Panc1 (cell line): ENCODE measurements around the gene ZNF844. TPM values are rescaled to one million over a fixed set of nuclear protein-coding genes. Genes with fewer than 3 reads are reported as not detected.
A peak's percentile ranks its signal among the peaks of the same experiment; 100 is the strongest.

ENCODE experiments used
- ATAC-seq: fragments of 200-7000 bp; cut with Tn5 transposase; 2 replicates; pipeline ENCODE4 v1.9.1; 2020; ENCODE audit warnings: mild to moderate bottlenecking, moderate library complexity
- BruUV-seq: library from RNA; stranded (reverse); fragments of 400-500 nt; replicated peaks from 2 replicates; lab custom pipeline; 2021; lab: Mats Ljungman, UMichigan
- CTCF ChIA-PET: fragments of 300-600 bp; sonication (Branson Sonifier 250); formaldehyde crosslinking; loops from one replicate; lab custom pipeline; 2022; ENCODE audit warnings: antibody characterized with exemption; lab: Charles Lee
- POLR2A ChIA-PET: fragments of 300-600 bp; sonication (Branson Sonifier 250); formaldehyde crosslinking; loops from one replicate; lab custom pipeline; 2022; ENCODE audit warnings: antibody characterized with exemption; lab: Charles Lee
- DNase-seq: peaks from one replicate; pipeline ENCODE4 v3.0.0-alpha.2; 2010; ENCODE audit warnings: low read depth, low spot score
- H3K27ac ChIP-seq: 2 replicates; pipeline ENCODE4 v1.5.1; 2011; ENCODE audit warnings: mild to moderate bottlenecking, low read length, inconsistent platforms
- H3K27me3 ChIP-seq: fragments of 200-500 bp; sonication (Bioruptor generic); 2 replicates; pipeline ENCODE4 v1.6.0; 2014; ENCODE audit warnings: low read length, inconsistent platforms; ENCODE audit not compliant: control insufficient read depth, insufficient read depth
- H3K36me3 ChIP-seq: fragments of 200-500 bp; sonication (Bioruptor generic); 2 replicates; pipeline ENCODE4 v1.5.1; 2014; ENCODE audit warnings: inconsistent platforms, mild to moderate bottlenecking, low read length, moderate library complexity; ENCODE audit not compliant: control insufficient read depth, insufficient read depth
- H3K4me1 ChIP-seq: 2 replicates; pipeline ENCODE4 v1.5.1; 2011; ENCODE audit warnings: inconsistent platforms, mild to moderate bottlenecking, low read length, moderate library complexity; ENCODE audit not compliant: control insufficient read depth, insufficient read depth
- H3K4me3 ChIP-seq, 2 experiments: 2 replicates each; pipeline ENCODE4 v1.5.1; 2011 to 2012; ENCODE audit warnings: low read depth in 2 of 2, low read length in 2 of 2, mild to moderate bottlenecking in 2 of 2, inconsistent platforms in 1 of 2, moderate library complexity in 1 of 2
- H3K9me3 ChIP-seq: fragments of 200-500 bp; sonication (Bioruptor generic); 2 replicates; pipeline ENCODE4 v1.5.1; 2014; ENCODE audit warnings: low read depth, mild to moderate bottlenecking, inconsistent platforms, low read length, moderate library complexity; ENCODE audit not compliant: control insufficient read depth, insufficient read depth
- CTCF ChIP-seq: fragments of 450-650 bp; IDR thresholded peaks from 2 replicates; pipeline ENCODE4 v1.5.1; 2017; ENCODE audit warnings: mild to moderate bottlenecking
- POLR2AphosphoS5 ChIP-seq: IDR thresholded peaks from 2 replicates; pipeline ENCODE4 v1.6.1; 2012; ENCODE audit warnings: mild to moderate bottlenecking, low read depth, low read length, moderate library complexity
- SIN3A ChIP-seq: IDR thresholded peaks from 2 replicates; pipeline ENCODE4 v1.6.1; 2012; ENCODE audit warnings: low read depth, mild to moderate bottlenecking, low read length, moderate library complexity, borderline replicate concordance; ENCODE audit not compliant: insufficient read depth
- TCF7L2 ChIP-seq: IDR thresholded peaks from 2 replicates; pipeline ENCODE4 v1.6.1; 2011; ENCODE audit warnings: mild to moderate bottlenecking, low read depth, low read length, inconsistent platforms
- in situ Hi-C: cut with HindIII; loops from 2 replicates; pipeline ENCODE4 v1.10.0; 2016; ENCODE audit warnings: low sequenced_read_pairs, low pct_unique_long_range_greater_than_20kb
- intact Hi-C: fragments of 100-400 bp; cut with micrococcal nuclease; formaldehyde crosslinking; loops from one replicate; pipeline ENCODE4 v1.10.0; 2022; ENCODE audit not compliant: unreplicated experiment
- total RNA-seq: library from RNA; stranded (reverse); gene quantifications from one replicate; pipeline ENCODE4 v1.2.1, GENCODE V29; 2021; ENCODE audit not compliant: unreplicated experiment
- TF ChIP-seq, protein P1 (sequence below), 2 experiments: IDR thresholded peaks; 2 replicates each; pipeline ENCODE4 v1.6.1; 2011 to 2012; ENCODE audit warnings: low read depth in 2 of 2, control low read depth in 1 of 2, low read length in 1 of 2, mild to moderate bottlenecking in 1 of 2, moderate library complexity in 1 of 2; ENCODE audit not compliant: insufficient read depth in 1 of 2

ZNF844 gene
- total RNA-seq, 1 experiment from 2014 or later: 8.6 TPM

DNA sequence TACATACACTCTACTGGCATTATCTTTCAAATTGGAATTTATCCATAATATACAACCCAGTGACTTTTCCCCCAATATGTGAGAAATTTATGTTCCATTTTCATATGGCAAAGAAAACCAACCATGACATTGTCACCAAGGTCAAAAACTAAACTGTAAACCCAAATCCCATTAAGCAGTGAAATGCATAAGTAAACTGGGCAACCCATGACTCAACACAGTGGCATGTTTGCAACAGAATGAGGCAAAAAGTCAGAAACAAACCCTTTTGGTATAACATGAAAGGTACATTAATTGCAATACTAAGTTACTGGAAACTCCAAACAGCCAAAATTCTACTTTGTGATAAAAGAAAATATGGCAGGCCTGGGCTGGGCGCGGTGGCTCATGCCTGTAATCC lies 16.7 kb upstream of the ZNF844 start:
- DNase-seq: no peak
- Histone ChIP-seq H3K9me3 (peaks cover 27% of the 10 kb centered on the region), H3K36me3 (no peaks in the 10 kb centered on the region), H3K4me3 (no peak overlapping the region), H3K4me1 (no peaks in the 10 kb centered on the region), H3K27me3 (no peaks in the 10 kb centered on the region), H3K27ac (no peak overlapping the region)
- in situ Hi-C loops (no loop called here), intact Hi-C loops (no loop called here)
- ChIA-PET POLR2A (interaction anchor here (0.7 kb wide), 1 partner anchor 332 kb away, joined by 4 read pairs; no protein-coding TSS in a partner anchor), CTCF (no interaction called here)
- ATAC-seq: no peak
- TF ChIP-seq SIN3A (no peak), CTCF (no peak), TCF7L2 (no peak), POLR2AphosphoS5 (no peak)
- TF ChIP-seq, protein P1, sequence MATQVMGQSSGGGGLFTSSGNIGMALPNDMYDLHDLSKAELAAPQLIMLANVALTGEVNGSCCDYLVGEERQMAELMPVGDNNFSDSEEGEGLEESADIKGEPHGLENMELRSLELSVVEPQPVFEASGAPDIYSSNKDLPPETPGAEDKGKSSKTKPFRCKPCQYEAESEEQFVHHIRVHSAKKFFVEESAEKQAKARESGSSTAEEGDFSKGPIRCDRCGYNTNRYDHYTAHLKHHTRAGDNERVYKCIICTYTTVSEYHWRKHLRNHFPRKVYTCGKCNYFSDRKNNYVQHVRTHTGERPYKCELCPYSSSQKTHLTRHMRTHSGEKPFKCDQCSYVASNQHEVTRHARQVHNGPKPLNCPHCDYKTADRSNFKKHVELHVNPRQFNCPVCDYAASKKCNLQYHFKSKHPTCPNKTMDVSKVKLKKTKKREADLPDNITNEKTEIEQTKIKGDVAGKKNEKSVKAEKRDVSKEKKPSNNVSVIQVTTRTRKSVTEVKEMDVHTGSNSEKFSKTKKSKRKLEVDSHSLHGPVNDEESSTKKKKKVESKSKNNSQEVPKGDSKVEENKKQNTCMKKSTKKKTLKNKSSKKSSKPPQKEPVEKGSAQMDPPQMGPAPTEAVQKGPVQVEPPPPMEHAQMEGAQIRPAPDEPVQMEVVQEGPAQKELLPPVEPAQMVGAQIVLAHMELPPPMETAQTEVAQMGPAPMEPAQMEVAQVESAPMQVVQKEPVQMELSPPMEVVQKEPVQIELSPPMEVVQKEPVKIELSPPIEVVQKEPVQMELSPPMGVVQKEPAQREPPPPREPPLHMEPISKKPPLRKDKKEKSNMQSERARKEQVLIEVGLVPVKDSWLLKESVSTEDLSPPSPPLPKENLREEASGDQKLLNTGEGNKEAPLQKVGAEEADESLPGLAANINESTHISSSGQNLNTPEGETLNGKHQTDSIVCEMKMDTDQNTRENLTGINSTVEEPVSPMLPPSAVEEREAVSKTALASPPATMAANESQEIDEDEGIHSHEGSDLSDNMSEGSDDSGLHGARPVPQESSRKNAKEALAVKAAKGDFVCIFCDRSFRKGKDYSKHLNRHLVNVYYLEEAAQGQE (IDR thresholded peaks at IDR 0.05; ENCODE audit: insufficient read depth in 1 of 2, low read depth in 2 of 2, low read length in 1 of 2): no peak
- BruUV-seq: no TSS peak

GRCh38 chr19:12052091-12052496 lies 12.4 kb upstream of the ZNF844 start:
- Histone ChIP-seq H3K27ac (peak overlapping the region; percentile 78), H3K36me3 (no peaks in the 10 kb centered on the region), H3K4me3 (peak overlapping the region; percentile 70 to 83), H3K4me1 (peaks cover 3% of the 10 kb centered on the region; the same call in 1 of the 2 replicates), H3K9me3 (peaks cover 4% of the 10 kb centered on the region; the same call in 1 of the 2 replicates), H3K27me3 (no peaks in the 10 kb centered on the region)
- POLR2A ChIA-PET: interaction anchor here (0.7 kb wide), 1 partner anchor 50 kb away, joined by 3 read pairs; no protein-coding TSS in a partner anchor
- no peak for DNase-seq
- in situ Hi-C loops (no loop called here), intact Hi-C loops (no loop called here)
- CTCF ChIA-PET: interaction anchor here (0.6 to 1.4 kb wide), 3 partner anchors 13 to 254 kb away, joined by 4 to 12 read pairs (median 12); partner anchors contain the start of genes ZNF491 and ZNF844
- TF ChIP-seq POLR2AphosphoS5 (no peak), TCF7L2 (no peak), CTCF (no peak), SIN3A (no peak)
- TF ChIP-seq, protein P1 (IDR thresholded peaks at IDR 0.05; ENCODE audit: insufficient read depth in 1 of 2, low read depth in 2 of 2, low read length in 1 of 2): no peak
- ATAC-seq: peak; percentile 18
- no TSS peak for BruUV-seq
